GM12878 (cell line): ENCODE data around the gene DNMT3L. TPM values are rescaled to one million over a fixed set of nuclear protein-coding genes. Genes with fewer than 3 reads are reported as not detected.
"Not testable (repeated sequence)": the region's sequence is repeated elsewhere in the genome, so short reads cannot be mapped to it uniquely, and the experiment has no call there.

ENCODE experiments used
- ATAC-seq: fragments of 200-7000 bp; cut with Tn5 transposase; 3 replicates; pipeline ENCODE4 v1.9.1; 2020; ENCODE audit warnings: mild to moderate bottlenecking, moderate library complexity
- BruUV-seq: library from RNA; stranded (reverse); fragments of 400-500 nt; replicated peaks from 2 replicates; lab custom pipeline; 2021; lab: Mats Ljungman, UMichigan
- CTCF ChIA-PET: fragments of 300-600 bp; sonication (Branson Sonifier 250); formaldehyde crosslinking; extraction: SDS; loops from one replicate; lab custom pipeline; 2021; ENCODE audit warnings: inconsistent platforms; lab: Yijun Ruan, JAX
- POLR2A ChIA-PET: fragments of 350-600 bp; formaldehyde crosslinking; extraction: SDS; loops from one replicate; lab custom pipeline; 2021; ENCODE audit warnings: inconsistent platforms; lab: Charles Lee
- RAD21 ChIA-PET: fragments of 300-600 bp; sonication (Branson Sonifier 250); formaldehyde crosslinking; loops from one replicate; lab custom pipeline; 2023; ENCODE audit warnings: antibody characterized with exemption; ENCODE audit not compliant: unreplicated experiment; lab: Charles Lee
- SMC1A ChIA-PET: fragments of 300-600 bp; sonication (Branson Sonifier 250); formaldehyde crosslinking; loops from one replicate; lab custom pipeline; 2023; ENCODE audit not compliant: unreplicated experiment, uncharacterized antibody; lab: Charles Lee
- DNase-seq: peaks from one replicate; pipeline ENCODE4 v3.0.0-alpha.2; 2011; ENCODE audit warnings: low read depth, low spot score
- FAIRE-seq: peaks from 3 replicates; lab custom pipeline; 2011; peaks lifted over from hg19 to GRCh38; lab: Jason Lieb, UNC
- H2AFZ ChIP-seq: 2 replicates; pipeline ENCODE4 v1.6.0; 2011; ENCODE audit warnings: low read depth, low read length, control low read depth; ENCODE audit not compliant: control insufficient read depth
- H3K27ac ChIP-seq: 2 replicates; pipeline ENCODE4 v1.5.1; 2011; ENCODE audit warnings: control low read depth; ENCODE audit not compliant: control insufficient read depth, insufficient read depth
- H3K27me3 ChIP-seq, 2 experiments: replicated peaks in 1 of 2; 2 replicates each; pipeline versions ENCODE4 v1.6.0 to v1.6.1; 2011; ENCODE audit warnings: low read length in 1 of 2; ENCODE audit not compliant: control insufficient read depth in 2 of 2, insufficient read depth in 2 of 2
- H3K36me3 ChIP-seq, 2 experiments: 2 replicates each; pipeline ENCODE4 v1.5.1; 2011; ENCODE audit warnings: low read length in 1 of 2; ENCODE audit not compliant: control insufficient read depth in 2 of 2, insufficient read depth in 2 of 2
- H3K4me1 ChIP-seq: 2 replicates; pipeline ENCODE4 v1.6.1; 2011; ENCODE audit warnings: mild to moderate bottlenecking, low read length, moderate library complexity, mixed read lengths; ENCODE audit not compliant: control insufficient read depth, insufficient read depth
- H3K4me2 ChIP-seq: 2 replicates; pipeline ENCODE4 v1.6.0; 2011; ENCODE audit warnings: control low read depth; ENCODE audit not compliant: control insufficient read depth, insufficient read depth
- H3K4me3 ChIP-seq: fragments of 200-600 bp; sonication (generic); 2 replicates; pipeline ENCODE4 v1.5.1; 2016
- H3K79me2 ChIP-seq: 2 replicates; pipeline ENCODE4 v1.6.0; 2011; ENCODE audit warnings: low read length; ENCODE audit not compliant: control insufficient read depth, insufficient read depth
- H3K9ac ChIP-seq: 2 replicates; pipeline ENCODE4 v1.8.0; 2011; ENCODE audit warnings: low read length, control low read depth, mixed read lengths; ENCODE audit not compliant: control insufficient read depth, insufficient read depth
- H3K9me3 ChIP-seq: replicated peaks from 3 replicates; pipeline ENCODE4 v1.5.1; 2011; ENCODE audit warnings: mild to moderate bottlenecking, low read length; ENCODE audit not compliant: control insufficient read depth, insufficient read depth
- H4K20me1 ChIP-seq: 2 replicates; pipeline ENCODE4 v1.6.0; 2011; ENCODE audit not compliant: control insufficient read depth, insufficient read depth
- BCL11A ChIP-seq: IDR thresholded peaks from 2 replicates; pipeline ENCODE4 v1.6.1; 2011; ENCODE audit warnings: low read depth, low read length
- TBL1XR1 ChIP-seq: IDR thresholded peaks from 2 replicates; pipeline ENCODE4 v1.6.1; 2012; ENCODE audit warnings: low read depth, low read length, improper control_type of control experiment
- WGBS: methylation state at CpG from one replicate; pipeline ENCODE4 v1.1.6; 2016; ENCODE audit warnings: low lambda C conversion rate; ENCODE audit not compliant: insufficient replicate concordance, insufficient coverage; ENCODE audit errors: missing lambda C conversion rate; 5-methylcytosine and 5-hydroxymethylcytosine counted together
- in situ Hi-C: fragments of 300-500 bp; cut with MboI; formaldehyde crosslinking; loops from 9 replicates; pipeline ENCODE4 v1.14.3; 2018; ENCODE audit warnings: mixed read lengths
- intact Hi-C: fragments of 100-400 bp; cut with micrococcal nuclease; formaldehyde crosslinking; loops from one replicate; pipeline ENCODE4 v1.14.2; 2022; ENCODE audit not compliant: unreplicated experiment
- polyA plus RNA-seq, 11 experiments: library from polyadenylated mRNA; depleted of rRNA in 4 of 11; unstranded in 6 of 11; stranded (reverse) in 5 of 11; fragments of >200 nt; fragmentation: Nextera tagmentation in 4 of 11; fragmentation: Illumina TruSeq in 1 of 11; extraction: Ambion mirVana in 4 of 11; extraction: Trizol in 1 of 11; gene quantifications; 1 replicate in 1 of 11; 2 replicates in 10 of 11; pipeline versions ENCODE4 v1.2.1 to v1.2.3, GENCODE V29; 2011 to 2016; ENCODE audit warnings: inconsistent platforms in 2 of 11, missing spikeins in 2 of 11, low read depth in 1 of 11
- total RNA-seq, 4 experiments: library from RNA; depleted of rRNA in 3 of 4; stranded (reverse); fragments of >200 nt in 3 of 4; fragmentation: Illumina TruSeq in 1 of 4; extraction: Trizol in 1 of 4; gene quantifications; 2 replicates each; pipeline versions ENCODE4 v1.2.1 to v1.2.3, GENCODE V29; 2013 to 2021

Gene DNMT3L
- total and polyA plus RNA-seq, 10 of the 15 experiments (the other 5 are each of a cell fraction or from before 2014, with no cell fraction given), result not detected

- no peak for FAIRE-seq
- in situ Hi-C loops, result no loop called here
- POLR2A ChIA-PET, result no interaction called here
- WGBS, result 33% methylated on average over 29 of the region's 29 CpGs
- H3K27ac ChIP-seq, result no peak overlapping the region
- H2AFZ ChIP-seq, result no peak overlapping the region
- H3K36me3 ChIP-seq, result no peaks in the 10 kb centered on the region
- H3K27me3 ChIP-seq, result no peaks in the 10 kb centered on the region; a peak in 1 of 4 replicates
- no peak overlapping the region for H3K9ac ChIP-seq
- no peaks in the 10 kb centered on the region for H4K20me1 ChIP-seq
- no peak for DNase-seq
- H3K9me3 ChIP-seq, result no peaks in the 10 kb centered on the region
- no peak overlapping the region for H3K4me2 ChIP-seq
- BruUV-seq, result no TSS peak
- intact Hi-C loops, result no loop called here
- H3K4me3 ChIP-seq, result no peak overlapping the region
- no peak for ATAC-seq
- no peak for TF ChIP-seq BCL11A
- TF ChIP-seq TBL1XR1, result no peak
- TF ChIP-seq, all 136 proteins: peak for 0
- CTCF ChIA-PET, result no interaction called here
- SMC1A ChIA-PET, result no interaction called here
- Histone ChIP-seq H3K79me2 (no peaks in the 10 kb centered on the region), H3K4me1 (no peaks in the 10 kb centered on the region)
- RAD21 ChIA-PET, result no interaction called here
These were observed 7.6 kb downstream of the DNMT3L start for GRCh38 chr21:44253832-44254710.

- H3K36me3 ChIP-seq, H3K4me2 ChIP-seq, ATAC-seq, FAIRE-seq, intact Hi-C loops, H3K9me3 ChIP-seq, H2AFZ ChIP-seq, H4K20me1 ChIP-seq, H3K27me3 ChIP-seq, BruUV-seq, H3K79me2 ChIP-seq, CTCF ChIA-PET, H3K27ac ChIP-seq, H3K4me1 ChIP-seq, in situ Hi-C loops, H3K9ac ChIP-seq, H3K4me3 ChIP-seq, RAD21 ChIA-PET, SMC1A ChIA-PET, POLR2A ChIA-PET, DNase-seq: not testable (repeated sequence)
- no CpG with 5 or more reads among the region's 33 CpGs for WGBS
These were observed 12.3 kb downstream of the DNMT3L start for GRCh38 chr21:44249204-44250037.

- H3K36me3 ChIP-seq, in situ Hi-C loops, H2AFZ ChIP-seq, H3K9ac ChIP-seq, H3K4me2 ChIP-seq, RAD21 ChIA-PET, CTCF ChIA-PET, intact Hi-C loops, H3K9me3 ChIP-seq, ATAC-seq, H4K20me1 ChIP-seq, BruUV-seq, DNase-seq, H3K4me3 ChIP-seq, H3K27me3 ChIP-seq, SMC1A ChIA-PET, H3K79me2 ChIP-seq, POLR2A ChIA-PET, H3K4me1 ChIP-seq, H3K27ac ChIP-seq: not testable (repeated sequence)
- peak; percentile 62 for FAIRE-seq
- no CpG with 5 or more reads among the region's 17 CpGs for WGBS
These were observed 13.8 kb downstream of the DNMT3L start for GRCh38 chr21:44247904-44248303.
